Suprapubic skin (tissue), 4 donors: ENCODE results near the gene ASS1. TPM values are rescaled to one million over a fixed set of nuclear protein-coding genes. Genes with fewer than 3 reads are reported as not detected.
A peak's percentile ranks its signal among the peaks of the same experiment; 100 is the strongest.

Experiments
- DNase-seq, 2 donors: peaks; one replicate each; pipeline ENCODE4 v3.0.0-alpha.2; 2019; ENCODE audit warnings: low spot score in 2 of 2
- H3K27ac ChIP-seq: fragments of 200-600 bp; sonication (generic); one replicate; pipeline ENCODE4 v1.5.1; 2019
- H3K27me3 ChIP-seq: fragments of 200-600 bp; sonication (generic); one replicate; pipeline ENCODE4 v1.5.1; 2019
- H3K36me3 ChIP-seq: fragments of 200-600 bp; sonication (generic); one replicate; pipeline ENCODE4 v1.5.1; 2019
- H3K4me1 ChIP-seq: fragments of 200-600 bp; sonication (generic); one replicate; pipeline ENCODE4 v1.5.1; 2019
- H3K4me3 ChIP-seq: fragments of 200-600 bp; sonication (generic); one replicate; pipeline ENCODE4 v1.5.1; 2019; ENCODE audit warnings: mild to moderate bottlenecking
- H3K9me3 ChIP-seq: fragments of 200-600 bp; sonication (generic); one replicate; pipeline ENCODE4 v1.5.1; 2019
- EP300 ChIP-seq: sonication (generic); formaldehyde crosslinking; IDR thresholded peaks from one replicate; pipeline ENCODE4 v1.6.1; 2017; ENCODE audit warnings: antibody characterized with exemption
- POLR2A ChIP-seq, 2 donors: fragments of 450-650 bp; IDR thresholded peaks; one replicate each; pipeline ENCODE4 v1.6.1; 2017; ENCODE audit warnings: antibody characterized with exemption in 2 of 2, mild to moderate bottlenecking in 2 of 2, moderate library complexity in 2 of 2
- POLR2AphosphoS5 ChIP-seq, 3 donors: sonication (generic); formaldehyde crosslinking; IDR thresholded peaks; one replicate each; pipeline ENCODE4 v1.6.1; 2017; ENCODE audit warnings: antibody characterized with exemption in 3 of 3
- WGBS: methylation state at CpG from one replicate; pipeline ENCODE4 v1.1.5; 2018; 5-methylcytosine and 5-hydroxymethylcytosine counted together
- total RNA-seq, 4 donors: library from RNA; depleted of rRNA; stranded (reverse); fragments of >200 nt; gene quantifications; one replicate each; pipeline ENCODE4 v1.1.0, GENCODE V29; 2016
- TF ChIP-seq, protein P1 (sequence below), 2 donors: fragments of 200-600 bp in 1 of 2; fragments of 450-650 bp in 1 of 2; sonication (generic) in 1 of 2; IDR thresholded peaks; one replicate each; pipeline ENCODE4 v1.5.1; 2016 to 2019; ENCODE audit warnings: antibody characterized with exemption in 2 of 2, mild to moderate bottlenecking in 1 of 2, moderate library complexity in 1 of 2

ASS1 gene
- total RNA-seq, 4 donors from 2014 or later, result 107 to 225 (median 163) TPM

GRCh38 chr9:130459941-130460669 lies 15.3 kb downstream of the ASS1 start:
- no peaks in the 10 kb centered on the region for H3K4me1 ChIP-seq
- no peak overlapping the region for H3K4me3 ChIP-seq
- H3K27ac ChIP-seq, result no peak overlapping the region
- TF ChIP-seq, protein P1, sequence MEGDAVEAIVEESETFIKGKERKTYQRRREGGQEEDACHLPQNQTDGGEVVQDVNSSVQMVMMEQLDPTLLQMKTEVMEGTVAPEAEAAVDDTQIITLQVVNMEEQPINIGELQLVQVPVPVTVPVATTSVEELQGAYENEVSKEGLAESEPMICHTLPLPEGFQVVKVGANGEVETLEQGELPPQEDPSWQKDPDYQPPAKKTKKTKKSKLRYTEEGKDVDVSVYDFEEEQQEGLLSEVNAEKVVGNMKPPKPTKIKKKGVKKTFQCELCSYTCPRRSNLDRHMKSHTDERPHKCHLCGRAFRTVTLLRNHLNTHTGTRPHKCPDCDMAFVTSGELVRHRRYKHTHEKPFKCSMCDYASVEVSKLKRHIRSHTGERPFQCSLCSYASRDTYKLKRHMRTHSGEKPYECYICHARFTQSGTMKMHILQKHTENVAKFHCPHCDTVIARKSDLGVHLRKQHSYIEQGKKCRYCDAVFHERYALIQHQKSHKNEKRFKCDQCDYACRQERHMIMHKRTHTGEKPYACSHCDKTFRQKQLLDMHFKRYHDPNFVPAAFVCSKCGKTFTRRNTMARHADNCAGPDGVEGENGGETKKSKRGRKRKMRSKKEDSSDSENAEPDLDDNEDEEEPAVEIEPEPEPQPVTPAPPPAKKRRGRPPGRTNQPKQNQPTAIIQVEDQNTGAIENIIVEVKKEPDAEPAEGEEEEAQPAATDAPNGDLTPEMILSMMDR (IDR thresholded peaks at IDR 0.05), result no peak
- TF ChIP-seq EP300 (no peak), POLR2AphosphoS5 (IDR thresholded peaks at IDR 0.05) (no peak), POLR2A (IDR thresholded peaks at IDR 0.05) (no peak)
- peaks cover 9% of the 10 kb centered on the region for H3K27me3 ChIP-seq
- H3K9me3 ChIP-seq, result no peaks in the 10 kb centered on the region
- no peak for DNase-seq
- 77% methylated on average over 11 of the region's 11 CpGs for WGBS
- H3K36me3 ChIP-seq, result peaks cover 16% of the 10 kb centered on the region

- H3K9me3 ChIP-seq, result no peaks in the 10 kb centered on the region
- no peak overlapping the region for H3K4me3 ChIP-seq
- H3K27me3 ChIP-seq, result peaks cover 9% of the 10 kb centered on the region
- WGBS, result 30% methylated on average over 8 of the region's 22 CpGs
- no peak overlapping the region for H3K27ac ChIP-seq
- TF ChIP-seq, protein P1 (IDR thresholded peaks at IDR 0.05), result peak; percentile 82 to 87
- TF ChIP-seq EP300, result no peak
- TF ChIP-seq POLR2A (IDR thresholded peaks at IDR 0.05), result no peak
- TF ChIP-seq POLR2AphosphoS5 (IDR thresholded peaks at IDR 0.05), result no peak
- DNase-seq, result no peak
- H3K36me3 ChIP-seq, result peaks cover 23% of the 10 kb centered on the region
- no peaks in the 10 kb centered on the region for H3K4me1 ChIP-seq
Observed at GRCh38 chr9:130461218-130461630, 16.5 kb downstream of the ASS1 start.

- 87% methylated on average over 5 of the region's 11 CpGs for WGBS
- TF ChIP-seq POLR2A (IDR thresholded peaks at IDR 0.05), result no peak
- TF ChIP-seq, protein P1 (IDR thresholded peaks at IDR 0.05), result no peak
- TF ChIP-seq EP300, result no peak
- no peak for TF ChIP-seq POLR2AphosphoS5 (IDR thresholded peaks at IDR 0.05)
Observed at GRCh38 chr9:130461731-130462130, 17.0 kb downstream of the ASS1 start.

GRCh38 chr9:130462685-130463540 lies 18.2 kb downstream of the ASS1 start:
- peaks cover 9% of the 10 kb centered on the region for H3K27me3 ChIP-seq
- DNase-seq, result no peak
- no peaks in the 10 kb centered on the region for H3K9me3 ChIP-seq
- H3K27ac ChIP-seq, result no peak overlapping the region
- WGBS, result 90% methylated on average over 21 of the region's 27 CpGs
- no peak for TF ChIP-seq POLR2A (IDR thresholded peaks at IDR 0.05)
- TF ChIP-seq, protein P1 (IDR thresholded peaks at IDR 0.05), result no peak
- no peak for TF ChIP-seq POLR2AphosphoS5 (IDR thresholded peaks at IDR 0.05)
- TF ChIP-seq EP300, result no peak
- H3K36me3 ChIP-seq, result peaks cover 30% of the 10 kb centered on the region
- H3K4me1 ChIP-seq, result no peaks in the 10 kb centered on the region
- H3K4me3 ChIP-seq, result no peak overlapping the region

More at GRCh38 chr9:130461731-130462130, 17.0 kb downstream of the ASS1 start:
- Histone ChIP-seq H3K27ac (no peak overlapping the region), H3K4me1 (no peaks in the 10 kb centered on the region), H3K36me3 (peaks cover 26% of the 10 kb centered on the region), H3K9me3 (no peaks in the 10 kb centered on the region), H3K4me3 (no peak overlapping the region), H3K27me3 (peaks cover 9% of the 10 kb centered on the region)
- peak in 1 of 2 donors; percentile 53 for DNase-seq
